Stimulated activated CD4-positive, alpha-beta T cell treated with anti-CD3 and anti-CD28 coated beads, Interleukin-15, amount 100 ng/mL, for 1 hour (primary cell): ENCODE measurements around the gene ZSCAN12.

Experiments used
- DNase-seq, 2 donors: peaks; one replicate each; pipeline ENCODE4 v3.0.0-alpha.2; 2020; ENCODE audit warnings: low read depth in 1 of 2, low spot score in 1 of 2

Gene ZSCAN12

GRCh38 chr6:28333047-28333446, 66.5 kb downstream of the ZSCAN12 start:
- no peak for DNase-seq

DNA sequence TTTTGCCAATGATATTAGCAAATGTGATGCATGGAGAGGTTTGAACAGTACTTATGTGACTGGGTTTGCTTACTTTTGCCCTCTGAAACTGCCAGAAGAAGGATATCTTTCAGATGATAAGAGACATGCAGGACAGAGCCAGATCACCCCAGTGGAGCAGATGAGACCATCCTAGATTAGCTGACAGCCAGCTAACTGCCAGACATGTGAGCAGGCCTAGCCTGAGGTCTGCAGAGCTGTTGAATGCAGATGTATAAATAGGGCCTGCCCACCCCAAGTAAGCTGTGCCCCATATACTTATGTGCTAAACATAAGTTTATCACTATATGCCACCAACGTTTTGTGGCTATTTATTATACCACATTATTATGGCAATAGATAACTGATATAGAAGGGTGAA, 69.5 kb downstream of the ZSCAN12 start:
- DNase-seq = no peak
